ENCODE measurements around the gene PDLIM5.
"Not testable (repeated sequence)": the region's sequence is repeated elsewhere in the genome, so short reads cannot be mapped to it uniquely, and the experiment has no call there.

PDLIM5 gene

GRCh38 chr4:94459462-94460161, 7.9 kb downstream of the PDLIM5 start:
- DNase-seq (ENCODE audit: insufficient read length, low spot score): no peak

GRCh38 chr4:94461506-94461905, 9.8 kb downstream of the PDLIM5 start:
- DNase-seq (ENCODE audit: insufficient read length, low spot score) (no peak), FAIRE-seq (no peak)

More at GRCh38 chr4:94459462-94460161, 7.9 kb downstream of the PDLIM5 start:
- no peak for FAIRE-seq

GRCh38 chr4:94462572-94462971, 10.8 kb downstream of the PDLIM5 start:
- no peak for FAIRE-seq
- no peak for DNase-seq (ENCODE audit: insufficient read length, low spot score)

GRCh38 chr4:94463771-94464170, 12.0 kb downstream of the PDLIM5 start:
- no peak for DNase-seq (ENCODE audit: insufficient read length, low spot score)
- FAIRE-seq: no peak

- no peak for DNase-seq (ENCODE audit: insufficient read length, low spot score)
- no peak for FAIRE-seq
Observed at GRCh38 chr4:94466371-94466770, 14.6 kb downstream of the PDLIM5 start.

GRCh38 chr4:94466923-94467322, 15.2 kb downstream of the PDLIM5 start:
- FAIRE-seq (no peak), DNase-seq (ENCODE audit: insufficient read length, low spot score) (no peak)

DNA sequence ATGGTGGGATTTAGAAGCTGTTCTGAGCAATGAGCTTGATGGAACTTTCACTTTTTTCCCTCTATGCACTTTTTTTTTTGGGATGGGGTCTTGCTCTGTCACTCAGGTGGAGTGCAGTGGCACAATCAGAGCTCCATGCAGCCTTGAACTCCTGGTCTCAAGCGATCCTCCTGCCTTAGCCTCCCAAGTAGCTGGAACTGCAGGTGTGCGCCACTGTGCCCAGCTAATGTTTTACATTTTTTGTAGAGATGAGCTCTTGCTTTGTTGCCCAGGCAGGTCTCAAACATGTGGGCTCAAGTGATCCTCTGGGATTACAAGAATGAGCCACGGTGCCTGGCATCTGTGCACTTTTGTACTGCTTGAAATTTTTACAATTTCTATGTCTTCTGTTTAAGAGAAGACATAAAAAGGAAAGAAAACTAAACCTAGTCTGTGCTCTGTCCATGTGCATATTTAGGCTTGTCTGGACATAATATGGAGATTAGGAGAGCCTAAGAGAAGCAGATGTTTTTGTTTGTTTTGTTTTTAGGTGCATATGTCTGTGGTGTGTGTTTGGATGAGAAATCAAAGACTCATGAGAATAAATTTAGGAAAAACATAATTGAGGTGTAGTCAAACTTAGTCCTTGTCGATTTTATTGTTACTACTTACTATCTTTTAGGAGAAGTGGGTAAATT, 16.5 kb downstream of the PDLIM5 start:
- FAIRE-seq (no peak), DNase-seq (ENCODE audit: insufficient read length, low spot score) (no peak)

DNA sequence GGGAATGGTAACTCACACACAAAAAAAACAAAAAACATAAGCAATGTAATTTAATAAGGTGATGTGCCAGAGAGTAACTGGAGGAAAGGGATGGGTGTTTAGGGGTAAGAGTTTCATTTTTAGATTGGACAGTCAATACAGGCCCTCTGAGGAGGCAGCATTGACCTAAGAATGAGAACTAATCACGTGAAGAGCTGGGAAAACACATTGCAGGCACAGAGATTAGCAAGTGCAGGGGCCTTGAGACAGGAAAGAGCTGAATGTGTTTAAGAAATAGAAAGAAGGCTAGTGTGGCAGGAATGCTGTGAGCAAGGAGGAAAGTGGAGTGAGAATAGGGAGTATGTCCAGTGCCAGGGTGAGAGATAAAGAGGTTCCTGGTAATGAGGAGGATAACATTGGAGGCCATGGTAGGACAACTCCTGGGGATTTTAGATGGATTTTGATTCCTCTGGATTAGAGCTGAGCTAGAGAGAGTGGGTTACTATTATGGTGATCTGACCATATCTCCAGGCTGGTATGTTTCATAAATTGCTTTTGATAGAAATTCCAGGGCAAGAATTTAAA, 17.6 kb downstream of the PDLIM5 start:
- FAIRE-seq (no peak), DNase-seq (ENCODE audit: insufficient read length, low spot score) (no peak)

- DNase-seq (ENCODE audit: insufficient read length, low spot score) (no peak), FAIRE-seq (no peak)
Observed at GRCh38 chr4:94470132-94470531, 18.4 kb downstream of the PDLIM5 start.

GRCh38 chr4:94470782-94471181, 19.0 kb downstream of the PDLIM5 start:
- FAIRE-seq; DNase-seq (ENCODE audit: insufficient read length, low spot score): not testable (repeated sequence)

- peak; percentile 8 for DNase-seq (ENCODE audit: insufficient read length, low spot score)
- FAIRE-seq: no peak
Observed at GRCh38 chr4:94472056-94472826, 20.5 kb downstream of the PDLIM5 start.

GRCh38 chr4:94475050-94475449, 23.3 kb downstream of the PDLIM5 start:
- FAIRE-seq: no peak
- no peak for DNase-seq (ENCODE audit: insufficient read length, low spot score)

- no peak for DNase-seq (ENCODE audit: insufficient read length, low spot score)
- no peak for FAIRE-seq
Observed at GRCh38 chr4:94475794-94476193, 24.1 kb downstream of the PDLIM5 start.

GRCh38 chr4:94477227-94477626, 25.5 kb downstream of the PDLIM5 start:
- DNase-seq (ENCODE audit: insufficient read length, low spot score): no peak
- FAIRE-seq: no peak

DNA sequence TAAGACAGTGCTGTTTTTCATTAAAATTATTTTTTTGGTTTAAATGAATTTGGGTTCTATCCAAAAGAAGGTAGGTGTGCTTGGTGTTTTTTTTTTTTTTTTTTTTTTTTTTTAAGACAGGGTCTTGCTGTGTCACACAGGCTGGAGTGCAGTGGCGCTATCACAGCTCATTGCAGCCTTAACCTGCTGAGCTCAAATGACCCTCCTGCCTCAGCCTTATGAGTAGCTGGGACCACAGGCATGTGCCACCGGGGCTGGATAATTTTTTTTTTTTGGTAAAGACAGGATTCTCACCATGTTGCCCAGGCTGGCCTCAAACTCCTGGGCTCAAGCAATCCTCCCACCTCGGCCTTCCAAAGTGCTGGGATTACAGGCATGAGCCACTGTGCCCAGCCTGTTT, 27.1 kb downstream of the PDLIM5 start:
- not testable (repeated sequence) for FAIRE-seq; DNase-seq (ENCODE audit: insufficient read length, low spot score)

DNA sequence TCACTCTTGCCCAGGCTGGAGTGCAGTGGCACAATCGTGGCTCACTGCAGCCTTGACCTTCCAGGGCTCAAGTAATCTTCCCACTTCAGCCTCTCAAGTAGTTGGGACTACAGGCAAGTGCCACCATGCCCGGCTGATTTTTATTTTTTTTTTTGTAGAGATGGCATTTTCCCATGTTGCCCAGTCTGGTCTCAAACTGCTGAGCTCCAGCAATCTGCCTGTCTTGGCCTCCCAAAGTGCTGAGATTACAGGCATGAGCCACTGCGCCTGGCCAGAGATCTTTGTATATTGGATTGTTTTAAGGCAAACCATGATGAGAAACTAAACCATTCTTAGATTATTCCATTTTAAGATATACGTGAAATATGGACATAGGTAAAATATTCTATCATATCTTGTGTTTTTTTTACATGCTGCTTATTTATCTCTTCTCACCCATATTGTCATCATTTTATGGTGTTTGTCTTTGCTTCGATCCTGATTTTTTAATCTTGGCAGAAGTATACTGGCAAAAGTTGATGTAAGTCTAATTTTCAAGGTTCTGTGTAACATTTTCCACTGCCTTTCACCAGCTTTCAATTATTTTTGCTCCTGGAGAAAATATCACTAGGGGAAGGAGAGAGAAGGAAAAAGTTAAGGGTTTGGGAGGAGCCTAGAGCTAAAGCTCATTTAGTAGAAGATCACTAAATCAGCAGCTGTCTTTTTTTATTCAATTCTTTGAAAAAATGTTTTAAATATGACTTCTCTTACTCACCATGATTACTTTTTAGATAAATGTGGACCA, 27.8 kb downstream of the PDLIM5 start:
- DNase-seq (ENCODE audit: insufficient read length, low spot score) (no peak), FAIRE-seq (no peak)

GRCh38 chr4:94480362-94480951, 28.7 kb downstream of the PDLIM5 start:
- no peak for FAIRE-seq
- DNase-seq (ENCODE audit: insufficient read length, low spot score): no peak

GRCh38 chr4:94483895-94484294, 32.2 kb downstream of the PDLIM5 start:
- FAIRE-seq (no peak), DNase-seq (ENCODE audit: insufficient read length, low spot score) (no peak)

- no peak for DNase-seq (ENCODE audit: insufficient read length, low spot score)
- FAIRE-seq: no peak
Observed at GRCh38 chr4:94484818-94485217, 33.1 kb downstream of the PDLIM5 start.

GRCh38 chr4:94486372-94486801, 34.6 kb downstream of the PDLIM5 start:
- DNase-seq (ENCODE audit: insufficient read length, low spot score): no peak

More at GRCh38 chr4:94486372-94486801, 34.6 kb downstream of the PDLIM5 start:
- no peak for FAIRE-seq

Measured in HTR-8/SVneo (cell line).